GM10847 (cell line): Measurements from ENCODE around the gene SLC8A2.

Source experiments
- POLR2A ChIP-seq: IDR thresholded peaks from 2 replicates; pipeline ENCODE4 v1.6.1; 2011; ENCODE audit not compliant: insufficient read length; ENCODE audit errors: extremely low read depth

The SLC8A2 gene

GRCh38 chr19:47418692-47419029 lies 53.0 kb downstream of the SLC8A2 start:
- TF ChIP-seq POLR2A: no peak

- TF ChIP-seq POLR2A: no peak
Measured at GRCh38 chr19:47417746-47418691, 53.7 kb downstream of the SLC8A2 start.

GRCh38 chr19:47417107-47417745 lies 54.5 kb downstream of the SLC8A2 start:
- no peak for TF ChIP-seq POLR2A

DNA sequence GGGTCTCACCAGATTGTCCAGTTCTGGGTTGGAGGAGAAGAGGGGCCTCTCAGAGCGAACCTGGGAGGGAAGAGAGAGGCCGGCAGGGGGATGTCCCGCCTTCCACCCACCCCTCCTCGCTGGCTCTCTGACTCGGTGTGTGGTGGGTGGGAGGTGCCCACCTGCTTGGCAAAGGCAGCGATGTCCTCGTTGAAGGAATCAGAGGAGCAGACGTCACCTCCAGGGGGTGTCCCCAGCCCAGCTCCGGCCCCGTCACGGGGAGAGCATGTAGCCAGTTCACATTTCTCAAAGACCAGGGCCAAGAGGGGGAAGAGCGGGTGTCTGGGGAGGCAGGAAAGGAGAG lies 55.1 kb downstream of the SLC8A2 start:
- no peak for TF ChIP-seq POLR2A

- TF ChIP-seq POLR2A: no peak
Measured at GRCh38 chr19:47415953-47416642, 55.6 kb downstream of the SLC8A2 start.

GRCh38 chr19:47414469-47414868 lies 57.2 kb downstream of the SLC8A2 start:
- TF ChIP-seq POLR2A: no peak

- no peak for TF ChIP-seq POLR2A
Measured at GRCh38 chr19:47413941-47414340, 57.8 kb downstream of the SLC8A2 start.

- no peak for TF ChIP-seq POLR2A
Measured at GRCh38 chr19:47411101-47411500, 60.6 kb downstream of the SLC8A2 start.

DNA sequence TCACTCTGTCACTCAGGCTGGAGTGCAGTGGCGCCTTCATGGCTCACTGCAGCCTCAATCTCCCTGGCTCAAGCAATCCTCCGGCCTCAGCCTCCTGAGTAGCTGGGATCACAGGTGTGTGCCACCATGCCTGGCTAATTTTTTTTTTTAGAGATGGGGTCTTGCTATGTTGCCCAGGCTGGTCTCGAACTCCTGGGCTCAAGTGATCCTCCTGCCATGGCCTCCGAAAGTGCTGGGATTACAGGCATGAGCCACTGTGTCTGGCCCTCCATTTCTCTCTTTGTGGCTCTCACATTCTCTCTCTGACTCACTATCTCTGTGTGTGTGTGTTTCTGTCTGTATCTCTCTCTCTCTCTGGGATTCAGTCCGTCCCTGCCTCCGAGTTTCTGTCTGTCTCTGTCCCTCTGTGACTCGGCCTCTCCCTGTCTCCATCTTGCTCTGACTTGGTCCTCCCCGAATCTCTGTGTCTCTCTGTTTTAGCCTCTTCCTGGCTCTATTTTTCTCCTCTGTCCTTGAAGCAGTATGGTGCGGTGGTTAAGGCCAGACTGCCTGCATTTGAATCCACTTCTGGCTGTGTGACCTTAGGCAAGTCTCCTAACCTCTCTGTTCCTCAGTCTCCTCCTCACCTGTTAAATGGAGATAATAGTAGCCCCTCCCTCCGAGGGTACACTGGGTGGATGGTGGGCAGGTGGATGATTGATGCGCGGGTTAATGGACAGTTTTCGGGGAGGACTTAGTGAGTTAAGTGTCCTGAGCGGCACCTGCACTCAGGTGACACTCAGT lies 63.3 kb downstream of the SLC8A2 start:
- no peak for TF ChIP-seq POLR2A

DNA sequence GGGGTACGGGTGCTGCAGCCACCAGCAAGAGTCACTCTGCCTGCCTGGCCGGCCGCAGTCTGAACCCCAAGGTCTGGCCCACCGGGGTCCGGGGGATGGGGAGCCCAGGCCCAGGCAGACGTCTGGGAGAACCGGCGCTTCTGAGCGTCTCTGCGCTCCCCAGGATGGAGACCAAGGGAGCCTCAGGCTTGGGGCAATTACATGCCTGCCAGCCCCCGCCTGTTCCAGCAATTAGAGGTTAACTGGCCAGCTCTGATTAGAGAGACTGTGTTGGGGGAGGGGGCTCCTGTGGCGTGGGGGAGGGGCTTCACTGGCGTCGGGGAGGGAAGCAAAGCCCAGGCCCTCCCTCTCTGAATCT lies 64.3 kb downstream of the SLC8A2 start:
- no peak for TF ChIP-seq POLR2A

DNA sequence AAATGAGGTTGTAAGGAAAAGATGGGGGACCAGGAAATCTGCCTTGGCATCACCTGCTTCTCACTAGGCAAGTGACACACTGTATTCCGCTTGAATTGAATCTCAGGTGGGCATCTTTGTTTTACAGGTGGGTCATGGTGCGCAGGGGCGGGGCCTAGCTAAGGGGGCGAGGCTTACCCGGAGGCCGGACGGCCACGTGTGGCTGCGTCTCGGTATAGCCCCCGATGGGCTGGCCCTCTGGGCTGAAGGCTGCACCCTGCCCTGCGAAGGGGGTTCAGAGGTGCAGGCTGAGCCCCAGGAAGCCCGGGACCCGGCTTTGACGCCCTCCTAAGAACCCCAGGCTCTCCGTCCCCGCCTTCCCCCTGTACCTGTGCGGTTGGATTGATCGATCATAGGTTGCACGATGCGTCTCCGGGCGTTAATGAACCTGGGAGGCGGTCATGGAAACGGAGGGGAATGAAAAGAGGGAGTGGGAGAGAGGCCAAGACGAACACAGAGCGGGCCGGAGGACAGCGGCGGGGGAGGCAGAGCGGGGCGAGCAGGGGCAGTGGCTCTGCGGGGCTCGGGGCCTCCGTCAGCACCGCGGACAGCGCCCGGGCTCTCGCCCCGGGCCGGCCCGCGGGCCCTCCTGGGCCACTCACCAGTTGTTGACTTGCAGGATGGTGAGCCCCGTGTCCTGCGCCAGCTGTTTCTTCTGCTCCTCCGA lies 64.8 kb downstream of the SLC8A2 start:
- no peak for TF ChIP-seq POLR2A

DNA sequence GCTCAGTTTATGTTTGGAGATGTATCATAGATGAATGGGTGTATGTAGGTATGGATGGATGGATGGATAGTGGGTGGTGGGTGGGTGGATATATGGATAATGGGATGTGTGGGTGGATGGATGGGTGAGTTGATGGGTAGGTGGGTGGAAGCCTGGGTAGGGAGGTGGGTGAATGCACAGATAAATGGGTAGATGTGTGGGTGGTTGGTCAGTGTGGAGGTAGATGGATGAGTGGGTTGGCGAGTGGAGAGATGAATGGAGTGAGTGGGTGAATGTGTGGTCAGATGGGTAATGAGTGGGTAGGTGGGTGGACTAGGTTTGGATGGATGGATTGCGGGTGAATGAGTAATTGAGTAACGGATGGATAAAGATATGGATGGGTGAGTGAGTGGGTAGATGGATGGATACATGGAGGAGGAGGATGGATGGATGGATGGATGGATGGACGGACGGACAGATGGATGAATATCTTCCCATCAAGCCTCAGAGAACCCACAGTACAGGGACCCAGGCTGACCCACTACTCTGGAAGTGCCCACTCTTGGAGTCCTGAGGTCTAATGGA lies 65.8 kb downstream of the SLC8A2 start:
- no peak for TF ChIP-seq POLR2A

DNA sequence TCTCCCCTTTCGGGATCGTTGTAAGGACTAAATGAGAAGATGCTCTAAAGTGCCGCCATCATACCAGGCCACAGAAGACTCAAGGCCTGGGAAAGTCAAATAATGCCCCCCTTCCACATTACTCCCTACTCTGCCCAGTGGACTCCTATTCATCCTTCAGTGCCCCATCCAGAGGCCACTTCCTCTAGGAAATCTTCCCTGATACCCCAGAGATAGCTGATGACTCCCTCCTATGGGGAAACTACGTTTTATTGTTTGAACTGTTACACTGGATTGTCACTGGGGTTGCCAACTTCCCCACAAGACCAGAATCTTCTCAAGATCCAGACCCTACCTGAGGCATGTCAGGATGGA lies 66.5 kb downstream of the SLC8A2 start:
- TF ChIP-seq POLR2A: no peak

GRCh38 chr19:47404334-47405196 lies 67.1 kb downstream of the SLC8A2 start:
- no peak for TF ChIP-seq POLR2A

DNA sequence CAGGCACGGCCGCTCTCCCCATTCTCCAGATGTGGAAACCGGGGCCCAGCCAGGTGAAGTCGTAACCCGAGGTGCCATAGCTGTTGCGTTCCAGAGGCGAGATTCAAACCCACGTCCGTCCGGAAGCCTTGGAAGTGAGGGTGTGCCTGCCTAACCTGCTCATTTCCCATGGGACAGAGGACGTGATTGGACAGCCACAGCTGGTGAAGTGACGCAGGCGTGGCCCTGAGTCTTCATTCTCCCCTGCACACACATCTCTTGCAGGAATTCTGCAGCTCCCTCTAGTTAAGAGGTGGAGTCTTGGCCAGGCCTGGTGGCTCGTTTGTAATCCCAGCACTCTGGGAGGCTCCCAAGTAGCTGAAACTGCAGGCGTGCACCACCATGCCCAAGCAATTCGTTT lies 69.2 kb downstream of the SLC8A2 start:
- TF ChIP-seq POLR2A: no peak
